HCT116 (cell line): ENCODE data around the gene DIP2A. TPM values are rescaled to one million over a fixed set of nuclear protein-coding genes. Genes with fewer than 3 reads are reported as not detected.

Experiments
- ATAC-seq: fragments of 200-7000 bp; cut with Tn5 transposase; 2 replicates; pipeline ENCODE4 v1.9.1; 2020; ENCODE audit warnings: mild to moderate bottlenecking, moderate library complexity
- BruUV-seq: library from RNA; stranded (reverse); fragments of 400-500 nt; replicated peaks from 2 replicates; lab custom pipeline; 2021; lab: Mats Ljungman, UMichigan
- CTCF ChIA-PET: fragments of 300-600 bp; sonication (Branson Sonifier 250); formaldehyde crosslinking; loops from one replicate; lab custom pipeline; 2021; ENCODE audit warnings: antibody characterized with exemption; lab: Charles Lee
- POLR2A ChIA-PET: fragments of 300-600, 350-600 bp; sonication (Branson Sonifier 250); formaldehyde crosslinking; loops from one replicate; lab custom pipeline; 2021; ENCODE audit warnings: antibody characterized with exemption; lab: Charles Lee
- RAD21 ChIA-PET, 2 experiments: fragments of 300-600 bp; sonication (Branson Sonifier 250); formaldehyde crosslinking; loops; one replicate each; lab custom pipeline; 2023; ENCODE audit warnings: low total read pairs in 2 of 2; ENCODE audit not compliant: uncharacterized antibody in 2 of 2, unreplicated experiment in 2 of 2, low non-redundant PET in 1 of 2; lab: Charles Lee
- DNase-seq: peaks from one replicate; pipeline ENCODE4 v3.0.0-alpha.2; 2010; ENCODE audit warnings: low read depth, low spot score
- H2AFZ ChIP-seq: fragments of 200-600 bp; shearing (Covaris generic), sonication (generic); 2 replicates; pipeline ENCODE4 v1.6.1; 2017; ENCODE audit warnings: low read depth, mixed run types, mixed read lengths, antibody characterized with exemption, low read length; ENCODE audit not compliant: poor library complexity, severe bottlenecking
- H3K27ac ChIP-seq: 2 replicates; pipeline ENCODE4 v1.5.1; 2012; ENCODE audit warnings: low read depth, low read length
- H3K27me3 ChIP-seq: fragments of 200-600 bp; sonication (generic); 2 replicates; pipeline ENCODE4 v1.6.1; 2016; ENCODE audit warnings: mixed run types, low read length, mixed read lengths; ENCODE audit not compliant: insufficient read depth
- H3K36me3 ChIP-seq, 2 experiments: fragments of 200-500 bp in 1 of 2; fragments of 200-600 bp in 1 of 2; sonication (Bioruptor generic) in 1 of 2; sonication (generic) in 1 of 2; 2 replicates each; pipeline versions ENCODE4 v1.5.1 to v1.6.1; 2014 to 2016; ENCODE audit warnings: low read length in 2 of 2, inconsistent platforms in 1 of 2, mixed read lengths in 1 of 2, mixed run types in 1 of 2; ENCODE audit not compliant: insufficient read depth in 2 of 2, control insufficient read depth in 1 of 2
- H3K4me1 ChIP-seq, 2 experiments: fragments of 200-600 bp in 1 of 2; sonication (generic) in 1 of 2; 2 replicates each; pipeline versions ENCODE4 v1.5.1 to v1.6.1; 2012 to 2017; ENCODE audit warnings: low read length in 2 of 2, inconsistent platforms in 1 of 2, mild to moderate bottlenecking in 1 of 2, mixed read lengths in 1 of 2, mixed run types in 1 of 2, moderate library complexity in 1 of 2; ENCODE audit not compliant: insufficient read depth in 2 of 2, control insufficient read depth in 1 of 2
- H3K4me2 ChIP-seq: fragments of 200-600 bp; sonication (generic); 2 replicates; pipeline ENCODE4 v1.6.1; 2017; ENCODE audit warnings: mixed run types, low read length, mixed read lengths
- H3K4me3 ChIP-seq, 2 experiments: fragments of 200-600 bp in 1 of 2; sonication (generic) in 1 of 2; replicated peaks in 1 of 2; 2 replicates each; pipeline ENCODE4 v1.5.1; 2011 to 2016; ENCODE audit warnings: low read length in 2 of 2, control low read depth in 1 of 2, low read depth in 1 of 2, mild to moderate bottlenecking in 1 of 2, mixed read lengths in 1 of 2, mixed run types in 1 of 2
- H3K79me2 ChIP-seq: fragments of 200-600 bp; sonication (generic); 2 replicates; pipeline ENCODE4 v1.6.1; 2017; ENCODE audit warnings: mild to moderate bottlenecking, mixed run types, low read length, moderate library complexity, mixed read lengths; ENCODE audit not compliant: insufficient read depth
- H3K9ac ChIP-seq: fragments of 200-600 bp; sonication (generic); 2 replicates; pipeline ENCODE4 v1.6.1; 2016; ENCODE audit warnings: low read length, mixed read lengths
- H3K9me2 ChIP-seq: fragments of 200-600 bp; sonication (generic), shearing (Covaris generic); 2 replicates; pipeline ENCODE4 v1.6.1; 2017; ENCODE audit warnings: mixed run types, mild to moderate bottlenecking, moderate library complexity; ENCODE audit not compliant: insufficient read depth
- H3K9me3 ChIP-seq, 2 experiments: fragments of 200-500 bp in 1 of 2; fragments of 200-600 bp in 1 of 2; sonication (Bioruptor generic) in 1 of 2; sonication (generic) in 1 of 2; 2 replicates each; pipeline ENCODE4 v1.6.1; 2014 to 2017; ENCODE audit warnings: low read length in 2 of 2, mixed read lengths in 2 of 2, inconsistent platforms in 1 of 2, low read depth in 1 of 2, mild to moderate bottlenecking in 1 of 2, mixed run types in 1 of 2, moderate library complexity in 1 of 2; ENCODE audit not compliant: control insufficient read depth in 1 of 2, insufficient read depth in 1 of 2
- H4K20me1 ChIP-seq: fragments of 200-600 bp; sonication (generic), shearing (Covaris generic); 2 replicates; pipeline ENCODE4 v1.6.1; 2017; ENCODE audit warnings: mixed run types, mild to moderate bottlenecking, moderate library complexity; ENCODE audit not compliant: insufficient read depth
- CBX3 ChIP-seq: IDR thresholded peaks from 2 replicates; pipeline ENCODE4 v1.6.1; 2012; ENCODE audit warnings: low read depth
- EGR1 ChIP-seq: IDR thresholded peaks from 2 replicates; pipeline ENCODE4 v1.6.1; 2012; ENCODE audit warnings: low read depth
- ELF1 ChIP-seq: IDR thresholded peaks from 2 replicates; pipeline ENCODE4 v1.6.1; 2012; ENCODE audit warnings: low read depth, borderline replicate concordance
- FOSL1 ChIP-seq: IDR thresholded peaks from 2 replicates; pipeline ENCODE4 v1.6.1; 2012; ENCODE audit warnings: low read depth
- JUND ChIP-seq: IDR thresholded peaks from 2 replicates; pipeline ENCODE4 v1.6.1; 2012
- POLR2AphosphoS5 ChIP-seq: IDR thresholded peaks from 2 replicates; pipeline ENCODE4 v1.6.1; 2011; ENCODE audit warnings: mild to moderate bottlenecking, low read depth, low read length, moderate library complexity
- SIN3A ChIP-seq: IDR thresholded peaks from 2 replicates; pipeline ENCODE4 v1.6.1; 2012; ENCODE audit warnings: low read depth
- SRF ChIP-seq: IDR thresholded peaks from 2 replicates; pipeline ENCODE4 v1.6.1; 2012; ENCODE audit warnings: low read depth
- ZNF274 ChIP-seq: fragments of 200-500 bp; sonication (Bioruptor generic); IDR thresholded peaks from 2 replicates; pipeline ENCODE4 v1.6.1; 2014; ENCODE audit warnings: mild to moderate bottlenecking, low read depth, low read length, inconsistent platforms
- intact Hi-C: fragments of 100-400 bp; cut with micrococcal nuclease; formaldehyde crosslinking; loops from 2 replicates; pipeline ENCODE4 v1.10.0; 2022
- total RNA-seq: library from RNA; stranded (reverse); gene quantifications from one replicate; pipeline ENCODE4 v1.2.1, GENCODE V29; 2021; ENCODE audit not compliant: unreplicated experiment
- TF ChIP-seq, protein P1 (sequence below): IDR thresholded peaks from 2 replicates; pipeline ENCODE4 v1.6.1; 2012
- TF ChIP-seq, protein P2 (sequence below): IDR thresholded peaks from 2 replicates; pipeline ENCODE4 v1.6.1; 2012; ENCODE audit warnings: low read depth
- TF ChIP-seq, protein P3 (sequence below): IDR thresholded peaks from 2 replicates; pipeline ENCODE4 v1.6.1; 2012

DIP2A gene
- total RNA-seq, 1 experiment from 2014 or later = 39.9 TPM

DNA sequence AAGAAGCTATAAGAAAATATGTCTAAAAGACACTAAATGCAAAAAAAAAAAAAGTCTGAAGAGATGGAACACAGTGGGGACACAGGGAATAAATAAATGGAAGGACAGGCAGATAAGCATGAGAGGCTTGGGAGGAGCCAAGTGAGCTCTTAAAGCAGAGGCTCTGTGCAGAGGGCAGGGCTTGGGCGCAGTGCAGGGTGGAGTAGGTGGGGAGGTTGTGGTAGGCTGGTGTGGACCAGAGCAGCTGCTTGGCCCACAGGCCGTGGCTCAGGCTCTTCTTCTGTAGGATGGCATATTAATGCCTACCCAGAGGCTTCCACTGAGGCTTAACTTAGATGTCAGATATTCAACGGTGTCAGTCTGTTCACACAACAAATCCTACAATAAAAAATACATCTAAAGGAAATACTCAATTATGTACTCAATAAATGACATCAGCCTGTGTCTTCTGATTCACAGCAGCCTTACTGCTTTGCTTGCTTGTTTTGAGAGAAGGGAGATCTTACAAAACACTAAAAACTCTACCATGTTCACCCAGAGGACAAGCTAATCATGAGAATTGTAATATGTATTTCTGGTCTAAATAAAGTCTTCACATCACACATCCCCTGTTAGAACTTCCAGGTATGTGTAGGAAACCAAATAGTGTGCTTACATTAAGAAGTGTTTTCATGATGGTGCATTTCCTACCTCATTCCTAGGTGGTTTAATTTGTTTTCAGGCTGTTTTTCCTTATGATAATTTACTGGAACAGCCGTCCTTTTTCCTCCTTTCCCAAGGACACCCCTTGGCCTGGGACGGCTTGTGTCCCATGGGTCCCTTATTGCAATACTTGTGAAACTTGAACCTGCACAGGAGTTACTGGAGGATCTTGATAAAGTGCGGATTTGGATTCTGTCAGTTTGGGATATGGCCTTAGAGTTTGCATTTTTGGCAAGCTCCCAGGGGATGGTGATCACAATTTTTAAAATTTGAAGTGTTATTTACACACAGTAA, 24.9 kb downstream of the DIP2A start:
- no peaks in the 10 kb centered on the region for H4K20me1 ChIP-seq
- no TSS peak for BruUV-seq

More for the DNA sequence above, 24.9 kb downstream of the DIP2A start:
- RAD21 ChIA-PET = no interaction called here
- no peaks in the 10 kb centered on the region for H3K36me3 ChIP-seq
- DNase-seq (no peak), ATAC-seq (0 out of 2 replicates have a peak, but pooled peaks have one; percentile 34)
- H3K4me3 ChIP-seq = no peak overlapping the region
- peaks cover 21% of the 10 kb centered on the region for H3K79me2 ChIP-seq
- H2AFZ ChIP-seq = no peak overlapping the region
- no peak overlapping the region for H3K9ac ChIP-seq
- H3K9me3 ChIP-seq = no peaks in the 10 kb centered on the region
- POLR2A ChIA-PET = no interaction called here
- no peaks in the 10 kb centered on the region for H3K4me1 ChIP-seq
- intact Hi-C loops = loop anchor here (5.0 kb wide), 1 partner anchor 49 kb away; no protein-coding TSS in a partner anchor
- no peak overlapping the region for H3K27ac ChIP-seq
- H3K9me2 ChIP-seq = no peaks in the 10 kb centered on the region
- TF ChIP-seq POLR2AphosphoS5 (no peak), ZNF274 (no peak), JUND (no peak), SIN3A (no peak), ELF1 (no peak), CBX3 (no peak), FOSL1 (no peak), EGR1 (no peak), SRF (no peak)
- TF ChIP-seq, protein P1, sequence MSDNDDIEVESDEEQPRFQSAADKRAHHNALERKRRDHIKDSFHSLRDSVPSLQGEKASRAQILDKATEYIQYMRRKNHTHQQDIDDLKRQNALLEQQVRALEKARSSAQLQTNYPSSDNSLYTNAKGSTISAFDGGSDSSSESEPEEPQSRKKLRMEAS = no peak
- TF ChIP-seq, protein P2, sequence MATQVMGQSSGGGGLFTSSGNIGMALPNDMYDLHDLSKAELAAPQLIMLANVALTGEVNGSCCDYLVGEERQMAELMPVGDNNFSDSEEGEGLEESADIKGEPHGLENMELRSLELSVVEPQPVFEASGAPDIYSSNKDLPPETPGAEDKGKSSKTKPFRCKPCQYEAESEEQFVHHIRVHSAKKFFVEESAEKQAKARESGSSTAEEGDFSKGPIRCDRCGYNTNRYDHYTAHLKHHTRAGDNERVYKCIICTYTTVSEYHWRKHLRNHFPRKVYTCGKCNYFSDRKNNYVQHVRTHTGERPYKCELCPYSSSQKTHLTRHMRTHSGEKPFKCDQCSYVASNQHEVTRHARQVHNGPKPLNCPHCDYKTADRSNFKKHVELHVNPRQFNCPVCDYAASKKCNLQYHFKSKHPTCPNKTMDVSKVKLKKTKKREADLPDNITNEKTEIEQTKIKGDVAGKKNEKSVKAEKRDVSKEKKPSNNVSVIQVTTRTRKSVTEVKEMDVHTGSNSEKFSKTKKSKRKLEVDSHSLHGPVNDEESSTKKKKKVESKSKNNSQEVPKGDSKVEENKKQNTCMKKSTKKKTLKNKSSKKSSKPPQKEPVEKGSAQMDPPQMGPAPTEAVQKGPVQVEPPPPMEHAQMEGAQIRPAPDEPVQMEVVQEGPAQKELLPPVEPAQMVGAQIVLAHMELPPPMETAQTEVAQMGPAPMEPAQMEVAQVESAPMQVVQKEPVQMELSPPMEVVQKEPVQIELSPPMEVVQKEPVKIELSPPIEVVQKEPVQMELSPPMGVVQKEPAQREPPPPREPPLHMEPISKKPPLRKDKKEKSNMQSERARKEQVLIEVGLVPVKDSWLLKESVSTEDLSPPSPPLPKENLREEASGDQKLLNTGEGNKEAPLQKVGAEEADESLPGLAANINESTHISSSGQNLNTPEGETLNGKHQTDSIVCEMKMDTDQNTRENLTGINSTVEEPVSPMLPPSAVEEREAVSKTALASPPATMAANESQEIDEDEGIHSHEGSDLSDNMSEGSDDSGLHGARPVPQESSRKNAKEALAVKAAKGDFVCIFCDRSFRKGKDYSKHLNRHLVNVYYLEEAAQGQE = no peak
- TF ChIP-seq, protein P3, sequence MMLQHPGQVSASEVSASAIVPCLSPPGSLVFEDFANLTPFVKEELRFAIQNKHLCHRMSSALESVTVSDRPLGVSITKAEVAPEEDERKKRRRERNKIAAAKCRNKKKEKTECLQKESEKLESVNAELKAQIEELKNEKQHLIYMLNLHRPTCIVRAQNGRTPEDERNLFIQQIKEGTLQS = no peak
- no peaks in the 10 kb centered on the region for H3K27me3 ChIP-seq
- CTCF ChIA-PET = no interaction called here
- H3K4me2 ChIP-seq = no peak overlapping the region
